Fibroblast of pulmonary artery (primary cell): ENCODE measurements around the gene PWP2.

Experiments used
- DNase-seq: peaks from one replicate; pipeline ENCODE4 v3.0.0-alpha.2; 2010; ENCODE audit warnings: low read depth
- H3K4me3 ChIP-seq: replicated peaks from 2 replicates; pipeline ENCODE4 v1.5.1; 2011; ENCODE audit warnings: low read depth, mild to moderate bottlenecking, control low read depth, low read length, moderate library complexity
- TF ChIP-seq, protein P1 (sequence below): IDR thresholded peaks from 2 replicates; pipeline ENCODE4 v1.5.1; 2011; ENCODE audit warnings: mild to moderate bottlenecking, control low read depth, low read length, inconsistent platforms; ENCODE audit errors: missing control alignments

The PWP2 gene

DNA sequence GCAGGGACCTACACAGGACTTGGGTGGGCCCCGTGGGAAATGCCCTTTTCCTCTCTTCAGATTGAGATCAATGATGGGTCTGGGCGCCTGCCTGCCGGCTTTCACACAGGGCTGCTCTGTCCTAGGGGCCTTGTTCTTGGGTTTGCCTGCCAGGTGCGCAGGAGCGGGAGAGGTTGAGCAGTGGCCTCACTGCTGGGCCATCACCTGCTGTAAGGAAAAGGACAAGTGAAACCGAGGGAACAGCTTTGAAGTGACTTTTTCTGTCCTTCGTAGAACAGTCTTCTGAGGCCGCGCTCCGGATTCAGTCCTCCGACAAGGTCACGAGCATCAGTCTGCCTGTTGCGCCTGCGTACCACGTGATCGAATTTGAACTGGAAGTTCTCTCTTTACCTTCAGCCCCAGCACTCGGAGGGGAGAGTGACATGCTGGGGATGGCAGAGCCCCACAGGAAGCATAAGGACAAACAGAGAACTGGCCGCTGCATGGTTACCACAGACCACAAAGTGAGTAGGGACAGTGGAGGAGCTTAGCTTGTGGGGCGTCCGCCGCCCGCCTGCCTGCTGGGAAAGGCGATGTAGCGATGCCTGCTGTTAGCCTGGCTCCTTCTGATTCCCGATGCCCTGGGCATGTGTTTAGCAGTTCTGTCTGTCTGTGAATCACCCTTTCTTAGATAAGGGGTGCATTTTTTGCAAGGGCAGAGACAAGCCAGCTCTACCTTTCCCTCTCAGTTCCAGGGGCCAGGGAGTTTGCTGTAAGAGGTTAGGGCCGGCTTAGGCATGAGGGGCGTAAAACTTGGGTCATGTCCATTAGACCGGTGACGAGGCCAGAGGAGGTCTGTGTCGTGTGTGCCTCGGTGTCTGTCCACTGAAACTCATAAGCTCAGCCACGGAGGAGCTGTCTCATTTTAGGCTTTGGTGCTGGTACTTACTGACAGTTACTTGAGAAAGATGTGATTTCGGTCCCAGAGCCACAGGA is 19.5 kb upstream of the PWP2 start:
- TF ChIP-seq, protein P1, sequence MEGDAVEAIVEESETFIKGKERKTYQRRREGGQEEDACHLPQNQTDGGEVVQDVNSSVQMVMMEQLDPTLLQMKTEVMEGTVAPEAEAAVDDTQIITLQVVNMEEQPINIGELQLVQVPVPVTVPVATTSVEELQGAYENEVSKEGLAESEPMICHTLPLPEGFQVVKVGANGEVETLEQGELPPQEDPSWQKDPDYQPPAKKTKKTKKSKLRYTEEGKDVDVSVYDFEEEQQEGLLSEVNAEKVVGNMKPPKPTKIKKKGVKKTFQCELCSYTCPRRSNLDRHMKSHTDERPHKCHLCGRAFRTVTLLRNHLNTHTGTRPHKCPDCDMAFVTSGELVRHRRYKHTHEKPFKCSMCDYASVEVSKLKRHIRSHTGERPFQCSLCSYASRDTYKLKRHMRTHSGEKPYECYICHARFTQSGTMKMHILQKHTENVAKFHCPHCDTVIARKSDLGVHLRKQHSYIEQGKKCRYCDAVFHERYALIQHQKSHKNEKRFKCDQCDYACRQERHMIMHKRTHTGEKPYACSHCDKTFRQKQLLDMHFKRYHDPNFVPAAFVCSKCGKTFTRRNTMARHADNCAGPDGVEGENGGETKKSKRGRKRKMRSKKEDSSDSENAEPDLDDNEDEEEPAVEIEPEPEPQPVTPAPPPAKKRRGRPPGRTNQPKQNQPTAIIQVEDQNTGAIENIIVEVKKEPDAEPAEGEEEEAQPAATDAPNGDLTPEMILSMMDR: no peak
- DNase-seq: no peak
- H3K4me3 ChIP-seq: no peak overlapping the region

DNA sequence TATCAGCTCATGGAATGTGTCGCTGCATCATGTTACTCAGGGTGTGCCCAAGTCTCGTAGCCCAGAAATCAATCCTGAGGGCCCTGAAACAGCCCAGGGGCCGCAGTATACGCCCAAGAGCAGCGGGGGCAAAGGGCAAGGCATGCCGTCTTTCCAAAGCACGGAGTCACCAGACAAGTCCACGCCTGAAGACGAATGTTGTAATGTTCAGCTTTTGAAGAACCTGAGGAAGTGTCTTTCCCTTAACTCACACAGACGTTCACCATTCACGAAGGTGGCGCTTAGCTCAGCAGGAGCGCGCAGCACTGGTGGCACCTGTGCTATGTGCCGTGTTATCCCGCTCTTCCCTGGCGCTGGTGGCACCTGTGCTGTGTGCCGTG is 18.8 kb upstream of the PWP2 start:
- no peak for DNase-seq
- TF ChIP-seq, protein P1: no peak
- H3K4me3 ChIP-seq: no peak overlapping the region

DNA sequence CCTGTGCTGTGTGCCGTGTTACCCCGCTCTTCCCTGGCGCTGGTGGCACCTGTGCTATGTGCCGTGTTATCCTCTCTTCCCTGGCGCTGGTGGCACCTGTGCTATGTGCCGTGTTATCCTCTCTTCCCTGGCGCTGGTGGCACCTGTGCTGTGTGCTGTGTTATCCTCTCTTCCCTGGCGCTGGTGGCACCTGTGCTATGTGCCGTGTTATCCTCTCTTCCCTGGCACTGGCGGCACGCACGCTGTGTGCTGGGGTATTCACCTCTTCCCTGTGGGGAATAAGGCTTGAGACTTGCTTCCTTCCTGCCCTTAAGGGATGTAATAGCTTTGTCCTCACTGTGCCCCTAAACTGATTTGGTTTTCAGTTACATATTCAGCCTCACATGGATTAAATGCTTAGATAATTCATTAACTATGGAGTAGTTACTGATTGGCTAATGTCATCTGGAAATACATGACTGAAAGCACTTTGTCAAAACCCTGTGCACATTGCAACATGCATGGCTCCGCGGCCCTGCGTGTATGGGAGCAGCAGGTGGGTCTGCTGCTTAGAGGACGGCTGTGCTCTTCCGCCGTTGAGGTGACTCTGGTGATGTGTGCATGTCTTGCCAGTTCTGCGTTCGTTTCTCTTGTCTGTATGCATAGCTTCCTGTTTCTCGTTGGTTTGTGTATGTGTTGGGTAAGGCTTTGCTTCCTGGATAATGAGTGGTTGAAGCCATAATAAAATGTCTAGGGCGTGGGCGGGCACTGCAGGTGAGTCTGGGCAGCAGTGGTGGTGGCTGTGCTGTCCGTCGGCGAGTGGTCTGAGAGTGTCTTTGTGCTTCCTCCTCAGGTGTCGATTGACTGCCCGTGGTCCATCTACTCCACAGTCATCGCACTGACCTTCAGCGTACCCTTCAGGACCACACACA is 17.9 kb upstream of the PWP2 start:
- TF ChIP-seq, protein P1: no peak
- no peak for DNase-seq
- no peak overlapping the region for H3K4me3 ChIP-seq

DNA sequence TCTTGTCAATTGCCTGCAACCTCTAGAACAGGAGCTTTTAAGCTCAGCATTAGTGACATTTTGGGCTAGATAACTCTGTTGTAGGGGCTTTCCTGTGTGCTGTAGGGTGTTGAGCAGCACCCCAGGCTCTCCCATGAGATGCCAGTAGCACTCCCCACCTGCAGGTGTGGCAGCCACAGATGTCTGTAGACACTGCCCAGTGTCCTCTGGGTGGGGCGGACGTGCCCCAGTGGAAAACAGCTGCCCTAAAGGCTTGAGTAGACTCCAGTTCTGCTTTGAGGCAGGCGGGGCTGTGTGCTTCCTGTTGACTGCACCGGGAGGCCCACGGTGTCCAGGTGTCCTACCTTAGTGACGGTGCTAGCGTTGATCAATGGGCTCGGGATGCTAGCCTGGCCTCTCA is 16.9 kb upstream of the PWP2 start:
- TF ChIP-seq, protein P1: no peak
- H3K4me3 ChIP-seq: no peak overlapping the region
- DNase-seq: no peak

DNA sequence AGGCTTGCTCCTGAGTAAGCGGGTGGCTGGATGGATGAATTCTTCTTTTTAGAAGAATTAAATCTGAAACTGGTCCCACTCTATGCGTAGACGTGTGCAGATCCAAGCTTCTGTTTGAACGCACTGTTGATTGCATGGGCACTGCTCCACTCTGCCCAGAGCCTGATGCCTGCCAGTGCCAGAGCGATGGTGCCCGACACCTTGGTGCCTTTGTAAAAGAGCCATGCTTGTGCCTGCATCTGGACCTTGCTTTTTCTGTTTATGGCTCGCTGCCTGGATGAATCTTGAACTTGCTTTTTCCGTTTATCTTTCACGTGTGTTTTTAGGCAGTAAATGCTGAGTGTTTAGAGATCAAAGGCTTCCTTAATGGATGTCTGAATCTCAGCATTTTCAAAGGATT is 15.0 kb upstream of the PWP2 start:
- no peak overlapping the region for H3K4me3 ChIP-seq
- no peak for DNase-seq
- TF ChIP-seq, protein P1: no peak

DNA sequence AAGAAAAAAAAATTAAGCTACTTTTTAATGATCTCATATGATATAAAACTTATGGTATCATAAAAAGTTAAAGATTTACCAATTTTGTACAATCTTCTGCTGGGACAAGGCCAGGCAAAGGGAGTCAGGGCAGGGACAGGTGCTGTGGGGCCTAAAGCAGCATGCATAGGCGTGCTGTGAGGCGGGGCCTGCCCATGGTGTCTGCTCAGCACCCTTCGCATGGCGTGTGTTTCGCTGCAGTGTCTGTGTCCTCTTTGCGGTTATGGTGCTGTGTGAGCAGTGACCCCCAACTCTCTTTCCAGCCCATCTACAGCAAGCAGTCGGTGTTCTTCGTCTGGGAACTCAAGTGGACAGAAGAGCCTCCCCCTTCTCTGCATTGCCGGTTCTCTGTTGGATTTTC is 13.4 kb upstream of the PWP2 start:
- DNase-seq: no peak
- TF ChIP-seq, protein P1: no peak
- H3K4me3 ChIP-seq: no peak overlapping the region
